H9 (cell line): ENCODE measurements around the gene PRKAR2B. TPM values are rescaled to one million over a fixed set of nuclear protein-coding genes. Genes with fewer than 3 reads are reported as not detected.

Experiments used
- DNase-seq: peaks from one replicate; pipeline ENCODE4 v3.0.0-alpha.2; 2017
- H2AFZ ChIP-seq: one replicate; pipeline ENCODE4 v1.6.1; 2013; ENCODE audit warnings: mild to moderate bottlenecking, low read length, control low read depth, moderate library complexity
- H2AK5ac ChIP-seq: 2 replicates; pipeline ENCODE4 v1.6.1; 2013; ENCODE audit warnings: low read length, control low read depth, mixed read lengths; ENCODE audit not compliant: insufficient read length
- H2BK120ac ChIP-seq: one replicate; pipeline ENCODE4 v1.6.1; 2013; ENCODE audit warnings: low read depth, mild to moderate bottlenecking, low read length, control low read depth, inconsistent platforms; ENCODE audit not compliant: poor library complexity, severe bottlenecking
- H2BK12ac ChIP-seq: 2 replicates; pipeline ENCODE4 v1.6.1; 2013; ENCODE audit warnings: low read length, control low read depth, mixed read lengths, low read depth; ENCODE audit not compliant: insufficient read length
- H2BK15ac ChIP-seq: 2 replicates; pipeline ENCODE4 v1.6.1; 2013; ENCODE audit warnings: low read depth, low read length, control low read depth
- H2BK20ac ChIP-seq: one replicate; pipeline ENCODE4 v1.6.1; 2013; ENCODE audit warnings: low read depth, mild to moderate bottlenecking, low read length, control low read depth, inconsistent platforms; ENCODE audit not compliant: poor library complexity, severe bottlenecking
- H2BK5ac ChIP-seq: 2 replicates; pipeline ENCODE4 v1.6.1; 2013; ENCODE audit warnings: low read length, control low read depth, mixed read lengths; ENCODE audit not compliant: insufficient read length
- H3K14ac ChIP-seq: 2 replicates; pipeline ENCODE4 v1.6.1; 2013; ENCODE audit warnings: low read length, control low read depth; ENCODE audit not compliant: insufficient read depth
- H3K18ac ChIP-seq: 2 replicates; pipeline ENCODE4 v1.6.1; 2013; ENCODE audit warnings: low read depth, mild to moderate bottlenecking, mixed read lengths, low read length, control low read depth; ENCODE audit not compliant: insufficient read length
- H3K23ac ChIP-seq: 2 replicates; pipeline ENCODE4 v1.6.1; 2013; ENCODE audit warnings: low read length, control low read depth, mixed read lengths, low read depth; ENCODE audit not compliant: insufficient read length
- H3K23me2 ChIP-seq: 2 replicates; pipeline ENCODE4 v1.6.1; 2013; ENCODE audit warnings: low read depth, mild to moderate bottlenecking, mixed read lengths, low read length, control low read depth; ENCODE audit not compliant: insufficient read length, poor library complexity, severe bottlenecking
- H3K27ac ChIP-seq: 2 replicates; pipeline ENCODE4 v1.5.1; 2013; ENCODE audit warnings: low read length, control low read depth, mixed read lengths, low read depth; ENCODE audit not compliant: insufficient read length
- H3K27me3 ChIP-seq: 2 replicates; pipeline ENCODE4 v1.6.1; 2013; ENCODE audit warnings: low read length, control low read depth, inconsistent platforms; ENCODE audit not compliant: insufficient read depth
- H3K4ac ChIP-seq: 2 replicates; pipeline ENCODE4 v1.6.1; 2013; ENCODE audit warnings: low read depth, mild to moderate bottlenecking, control low read depth, inconsistent platforms, low read length, moderate library complexity
- H3K4me1 ChIP-seq: 2 replicates; pipeline ENCODE4 v1.6.1; 2013; ENCODE audit warnings: low read length, control low read depth, inconsistent platforms; ENCODE audit not compliant: insufficient read depth
- H3K4me2 ChIP-seq: 2 replicates; pipeline ENCODE4 v1.6.1; 2013; ENCODE audit warnings: low read length, control low read depth, mixed read lengths; ENCODE audit not compliant: insufficient read length, insufficient read depth
- H3K56ac ChIP-seq: 2 replicates; pipeline ENCODE4 v1.6.1; 2013; ENCODE audit warnings: low read depth, mild to moderate bottlenecking, mixed read lengths, low read length, control low read depth; ENCODE audit not compliant: insufficient read length
- H3K79me1 ChIP-seq: 2 replicates; pipeline ENCODE4 v1.6.1; 2013; ENCODE audit warnings: low read depth, mild to moderate bottlenecking, moderate library complexity, low read length, control low read depth, inconsistent platforms; ENCODE audit not compliant: insufficient read depth, poor library complexity, severe bottlenecking
- H3K79me2 ChIP-seq: 2 replicates; pipeline ENCODE4 v1.6.1; 2013; ENCODE audit warnings: low read length, control low read depth, inconsistent platforms; ENCODE audit not compliant: insufficient read depth
- H3K9ac ChIP-seq: 2 replicates; pipeline ENCODE4 v1.6.1; 2013; ENCODE audit warnings: low read length, control low read depth, mixed read lengths; ENCODE audit not compliant: insufficient read length; ENCODE audit errors: extremely low read depth
- H3K9me3 ChIP-seq: one replicate; pipeline ENCODE4 v1.6.1; 2013; ENCODE audit warnings: low read depth, low read length, inconsistent platforms; ENCODE audit not compliant: control insufficient read depth
- H3T11ph ChIP-seq: one replicate; pipeline ENCODE4 v1.6.1; 2013; ENCODE audit warnings: mild to moderate bottlenecking, low read length, control low read depth, inconsistent platforms
- H4K20me1 ChIP-seq: one replicate; pipeline ENCODE4 v1.6.1; 2013; ENCODE audit not compliant: control insufficient read depth, insufficient read length, insufficient read depth
- H4K5ac ChIP-seq: 2 replicates; pipeline ENCODE4 v1.6.1; 2013; ENCODE audit warnings: low read depth, mild to moderate bottlenecking, mixed read lengths, low read length, control low read depth; ENCODE audit not compliant: insufficient read length
- H4K8ac ChIP-seq: replicated peaks from 2 replicates; pipeline ENCODE4 v1.6.1; 2013; ENCODE audit warnings: low read length, control low read depth, mixed read lengths, low read depth; ENCODE audit not compliant: insufficient read length
- H4K91ac ChIP-seq: 2 replicates; pipeline ENCODE4 v1.6.1; 2013; ENCODE audit warnings: low read depth, mild to moderate bottlenecking, moderate library complexity, mixed read lengths, low read length, control low read depth; ENCODE audit not compliant: insufficient read length
- H3K27ac Mint-ChIP-seq, 3 experiments: 2 replicates in 2 of 3; 3 replicates in 1 of 3; pipeline ENCODE4 v1.8.0; 2020 to 2021; ENCODE audit warnings: mixed read lengths in 3 of 3, mild to moderate bottlenecking in 1 of 3, moderate library complexity in 1 of 3
- H3K27me3 Mint-ChIP-seq: 2 replicates; pipeline ENCODE4 v1.8.0; 2021; ENCODE audit warnings: low read depth, mild to moderate bottlenecking, moderate library complexity, mixed read lengths
- H3K36me3 Mint-ChIP-seq, 3 experiments: 2 replicates in 2 of 3; 3 replicates in 1 of 3; pipeline ENCODE4 v1.8.0; 2020 to 2021; ENCODE audit warnings: low read depth in 3 of 3, mixed read lengths in 3 of 3; ENCODE audit not compliant: insufficient read depth in 1 of 3
- H3K4me1 Mint-ChIP-seq, 2 experiments: 2 replicates each; pipeline ENCODE4 v1.8.0; 2020; ENCODE audit warnings: mixed read lengths in 2 of 2
- H3K4me3 Mint-ChIP-seq, 2 experiments: 2 replicates in 1 of 2; 3 replicates in 1 of 2; pipeline ENCODE4 v1.8.0; 2020 to 2021; ENCODE audit warnings: mild to moderate bottlenecking in 2 of 2, mixed read lengths in 2 of 2, moderate library complexity in 1 of 2
- H3K9me3 Mint-ChIP-seq, 2 experiments: 2 replicates in 1 of 2; 3 replicates in 1 of 2; pipeline ENCODE4 v1.8.0; 2020; ENCODE audit warnings: mild to moderate bottlenecking in 2 of 2, mixed read lengths in 2 of 2, moderate library complexity in 1 of 2
- CTCF ChIP-seq: fragments of 200-600 bp; sonication (generic); conservative IDR thresholded peaks from 3 replicates; pipeline ENCODE4 v1.8.0; 2021; ENCODE audit warnings: antibody characterized with exemption, mild to moderate bottlenecking
- WGBS: extraction: QIAGEN DNeasy Blood & Tissue Kit; methylation state at CpG from one replicate; pipeline ENCODE4 v1.1.7; 2013; ENCODE audit warnings: missing lambda C conversion rate, low lambda C conversion rate, mixed read lengths; ENCODE audit not compliant: insufficient read length; ENCODE audit errors: extremely low coverage; 5-methylcytosine and 5-hydroxymethylcytosine counted together
- total RNA-seq: library from RNA; stranded (reverse); gene quantifications from 2 replicates; pipeline ENCODE4 v1.2.1, GENCODE V29; 2021

PRKAR2B gene
- total RNA-seq, 1 experiment from 2014 or later, result 16.6 TPM

DNA sequence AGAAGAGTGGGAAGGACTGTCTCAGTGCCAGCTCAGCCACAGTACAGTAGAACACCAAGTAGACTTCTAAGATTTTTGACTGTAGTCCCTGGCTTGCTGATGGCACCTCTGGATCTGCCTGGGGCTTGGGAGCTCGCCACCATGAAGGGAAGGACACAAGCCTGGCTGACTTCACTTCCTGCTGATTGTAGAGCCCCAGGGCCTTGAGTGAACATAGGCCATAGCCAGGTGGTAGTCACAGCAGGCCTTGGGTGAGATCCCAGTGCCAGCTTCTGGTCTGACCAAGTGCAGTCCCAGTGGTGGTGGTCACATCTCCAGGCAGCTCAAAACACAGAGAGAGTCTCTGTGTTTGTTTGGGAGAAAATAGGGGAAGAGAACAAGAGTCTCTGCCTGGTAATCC is 66.7 kb downstream of the PRKAR2B start:
- whole genome bisulfite sequencing, result no CpG with 5 or more reads among the region's 1 CpG
- Histone ChIP-seq H4K5ac (no peak overlapping the region), H2BK120ac (no peak overlapping the region), H3K79me1 (no peaks in the 10 kb centered on the region), H4K20me1 (no peaks in the 10 kb centered on the region), H3K4me1 (no peaks in the 10 kb centered on the region), H3K56ac (no peak overlapping the region), H3K27ac (no peak overlapping the region), H2BK20ac (no peak overlapping the region), H2AFZ (no peak overlapping the region), H3K18ac (no peak overlapping the region), H2AK5ac (no peak overlapping the region), H3K27me3 (no peaks in the 10 kb centered on the region), H2BK15ac (no peak overlapping the region), H2BK12ac (no peak overlapping the region), H3K4me2 (no peak overlapping the region), H3K23ac (no peak overlapping the region), H4K91ac (no peak overlapping the region), H3T11ph (no peak overlapping the region), H3K9me3 (no peaks in the 10 kb centered on the region), H2BK5ac (no peak overlapping the region), H3K79me2 (no peaks in the 10 kb centered on the region), H3K4ac (no peak overlapping the region), H3K14ac (no peak overlapping the region), H3K23me2 (no peaks in the 10 kb centered on the region), H3K9ac (no peak overlapping the region), H4K8ac (no peak overlapping the region)
- no peak for TF ChIP-seq CTCF
- no peak for DNase-seq
- H3K4me1 Mint-ChIP-seq, result peaks cover 6 to 12% of the 10 kb centered on the region in 2 experiments
- 0 out of 7 replicates have a peak, but pooled peaks cover 0 to 2% (median 0%) of the 10 kb centered on the region in 3 experiments for H3K36me3 Mint-ChIP-seq
- H3K4me3 Mint-ChIP-seq, result no peak overlapping the region
- H3K9me3 Mint-ChIP-seq, result no peaks in the 10 kb centered on the region
- no peak overlapping the region for H3K27ac Mint-ChIP-seq
- H3K27me3 Mint-ChIP-seq, result no peaks in the 10 kb centered on the region
